Small intestine (tissue), 7 donors: ENCODE data around the gene SYTL2. TPM values are rescaled to one million over a fixed set of nuclear protein-coding genes. Genes with fewer than 3 reads are reported as not detected.
A peak's percentile ranks its signal among the peaks of the same experiment; 100 is the strongest.

Experiments
- DNase-seq, 2 donors: peaks; one replicate each; pipeline versions ENCODE4 v3.0.0 to v3.0.0-alpha.2; 2013
- FAIRE-seq: peaks from 2 replicates; lab custom pipeline; 2012; peaks lifted over from hg19 to GRCh38; lab: Jason Lieb, UNC
- H3K27ac ChIP-seq, 3 donors: one replicate each; pipeline ENCODE4 v1.5.1; 2013; ENCODE audit warnings: low read length in 2 of 3, mild to moderate bottlenecking in 2 of 3, control low read depth in 1 of 3, inconsistent platforms in 1 of 3, low read depth in 1 of 3, moderate library complexity in 1 of 3
- H3K27me3 ChIP-seq, 3 donors: one replicate each; pipeline ENCODE4 v1.6.1; 2013; ENCODE audit warnings: low read length in 3 of 3, inconsistent platforms in 1 of 3; ENCODE audit not compliant: control insufficient read depth in 3 of 3, insufficient read depth in 3 of 3
- H3K36me3 ChIP-seq, 3 donors: one replicate each; pipeline ENCODE4 v1.6.1; 2013; ENCODE audit warnings: low read length in 3 of 3, inconsistent platforms in 1 of 3, low read depth in 1 of 3, mild to moderate bottlenecking in 1 of 3, moderate library complexity in 1 of 3; ENCODE audit not compliant: control insufficient read depth in 3 of 3, insufficient read depth in 2 of 3
- H3K4me1 ChIP-seq, 3 donors: one replicate each; pipeline ENCODE4 v1.6.1; 2013; ENCODE audit warnings: low read length in 2 of 3, inconsistent platforms in 1 of 3, low read depth in 1 of 3, mild to moderate bottlenecking in 1 of 3, moderate library complexity in 1 of 3; ENCODE audit not compliant: control insufficient read depth in 3 of 3, insufficient read depth in 2 of 3
- H3K4me3 ChIP-seq, 3 donors: one replicate each; pipeline ENCODE4 v1.5.1; 2013; ENCODE audit warnings: low read length in 3 of 3, control low read depth in 1 of 3, inconsistent platforms in 1 of 3, low read depth in 1 of 3, mild to moderate bottlenecking in 1 of 3, moderate library complexity in 1 of 3
- H3K9me3 ChIP-seq, 2 donors: one replicate each; pipeline ENCODE4 v1.6.1; 2013; ENCODE audit warnings: low read depth in 1 of 2, low read length in 1 of 2; ENCODE audit not compliant: control insufficient read depth in 2 of 2, insufficient read depth in 1 of 2
- WGBS, 3 donors: extraction: QIAGEN DNeasy Blood & Tissue Kit; methylation state at CpG; one replicate each; pipeline ENCODE4 v1.1.7; 2013; 5-methylcytosine and 5-hydroxymethylcytosine counted together
- polyA plus RNA-seq, 4 donors: library from polyadenylated mRNA; stranded (reverse) in 3 of 4; unstranded in 1 of 4; fragments of 200-250 nt in 3 of 4; fragments of 120-200 nt in 1 of 4; gene quantifications; one replicate each; pipeline versions ENCODE4 v1.2.1 to v1.2.3, GENCODE V29; 2013
- donor health status: healthy with polysubstance abuse.
- donor health status: control.
- donor health status: control.
- donor health status: Bipolar disorder and iron deficiency.
- donor health status: healthy.

The SYTL2 gene
- polyA plus RNA-seq, 4 donors, result 12.9 to 60.1 (median 16.0) TPM

GRCh38 chr11:85709941-85710702 is 100.8 kb downstream of the SYTL2 start:
- Histone ChIP-seq H3K9me3 (no peaks in the 10 kb centered on the region), H3K36me3 (no peaks in the 10 kb centered on the region), H3K4me1 (no peaks in the 10 kb centered on the region), H3K27ac (no peak overlapping the region), H3K4me3 (no peak overlapping the region), H3K27me3 (no peaks in the 10 kb centered on the region)
- FAIRE-seq (no peak), DNase-seq (no peak)
- WGBS, 3 donors, result 92 to 96% (median 92%) methylated on average over 5 of the region's 5 CpGs

GRCh38 chr11:85705800-85706199 is 105.1 kb downstream of the SYTL2 start:
- no peak for DNase-seq
- Histone ChIP-seq H3K9me3 (no peaks in the 10 kb centered on the region), H3K27me3 (no peaks in the 10 kb centered on the region), H3K4me1 (no peaks in the 10 kb centered on the region), H3K4me3 (no peak overlapping the region), H3K36me3 (no peaks in the 10 kb centered on the region), H3K27ac (no peak overlapping the region)
- no peak for FAIRE-seq

GRCh38 chr11:85704967-85705366 is 106.0 kb downstream of the SYTL2 start:
- Histone ChIP-seq H3K36me3 (no peaks in the 10 kb centered on the region), H3K4me1 (peaks cover 0 to 5% (median 4%) of the 10 kb centered on the region in 3 donors), H3K27ac (no peak overlapping the region), H3K27me3 (no peaks in the 10 kb centered on the region), H3K4me3 (no peak overlapping the region), H3K9me3 (no peaks in the 10 kb centered on the region)
- FAIRE-seq (no peak), DNase-seq (no peak)
- WGBS, 3 donors, result 95 to 99% (median 97%) methylated on average over 3 of the region's 3 CpGs

GRCh38 chr11:85699957-85700741 is 110.8 kb downstream of the SYTL2 start:
- peaks cover 0 to 5% (median 0%) of the 10 kb centered on the region in 3 donors for H3K36me3 ChIP-seq
- DNase-seq (peak; percentile 27 to 41), FAIRE-seq (no peak)
- 11 to 51% (median 23%) methylated on average over 2 of the region's 2 CpGs for WGBS, 3 donors
- H3K9me3 ChIP-seq, result no peaks in the 10 kb centered on the region
- H3K27me3 ChIP-seq, result no peaks in the 10 kb centered on the region
- H3K4me1 ChIP-seq, result peaks cover 0 to 11% (median 4%) of the 10 kb centered on the region in 3 donors
- H3K27ac ChIP-seq, result peak overlapping the region; percentile 32 to 52 (median 37)
- H3K4me3 ChIP-seq, result no peak overlapping the region

DNA sequence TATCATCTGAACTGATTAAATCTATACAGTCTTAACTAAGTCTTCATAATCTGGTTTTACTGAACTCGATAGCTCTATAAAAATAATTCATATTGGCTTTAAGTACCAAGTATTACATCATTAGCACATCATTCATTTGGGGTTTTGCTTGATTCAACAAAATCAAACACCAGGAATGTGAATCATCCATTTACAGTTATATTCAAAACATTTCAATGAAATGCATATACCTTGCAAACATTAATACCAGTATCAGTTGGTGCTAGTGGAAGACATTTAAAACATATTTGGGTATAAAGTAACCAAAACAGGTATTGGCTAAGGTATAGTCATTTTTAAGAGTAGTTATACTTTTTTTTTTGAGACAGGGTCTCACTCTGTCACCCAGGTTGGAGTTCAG is 112.7 kb downstream of the SYTL2 start:
- H3K4me3 ChIP-seq, result no peak overlapping the region
- H3K4me1 ChIP-seq, result peaks cover 0 to 11% (median 4%) of the 10 kb centered on the region in 3 donors
- FAIRE-seq (no peak), DNase-seq (no peak)
- no peaks in the 10 kb centered on the region for H3K27me3 ChIP-seq
- whole genome bisulfite sequencing, 3 donors, result 81 to 91% (median 90%) methylated on average over 1 of the region's 1 CpG
- peaks cover 0 to 5% (median 2%) of the 10 kb centered on the region in 3 donors for H3K36me3 ChIP-seq
- no peaks in the 10 kb centered on the region for H3K9me3 ChIP-seq
- no peak overlapping the region for H3K27ac ChIP-seq

- peaks cover 0 to 11% (median 4%) of the 10 kb centered on the region in 3 donors for H3K4me1 ChIP-seq
- 86 to 97% (median 96%) methylated on average over 2 of the region's 2 CpGs for WGBS, 3 donors
- FAIRE-seq, result no peak
- no peaks in the 10 kb centered on the region for H3K9me3 ChIP-seq
- peaks cover 0 to 5% (median 2%) of the 10 kb centered on the region in 3 donors for H3K36me3 ChIP-seq
- H3K27ac ChIP-seq, result no peak overlapping the region
- H3K4me3 ChIP-seq, result no peak overlapping the region
- DNase-seq, result no peak
- H3K27me3 ChIP-seq, result no peaks in the 10 kb centered on the region
Observed at GRCh38 chr11:85697747-85698146, 113.2 kb downstream of the SYTL2 start.

GRCh38 chr11:85695546-85695945 is 115.4 kb downstream of the SYTL2 start:
- DNase-seq, result no peak
- H3K36me3 ChIP-seq, result peaks cover 0 to 5% (median 2%) of the 10 kb centered on the region in 3 donors
- H3K27me3 ChIP-seq, result no peaks in the 10 kb centered on the region
- no peaks in the 10 kb centered on the region for H3K9me3 ChIP-seq
- no peak overlapping the region for H3K4me3 ChIP-seq
- peaks cover 0 to 10% (median 3%) of the 10 kb centered on the region in 3 donors for H3K4me1 ChIP-seq
- H3K27ac ChIP-seq, result no peak overlapping the region
- no peak for FAIRE-seq

DNA sequence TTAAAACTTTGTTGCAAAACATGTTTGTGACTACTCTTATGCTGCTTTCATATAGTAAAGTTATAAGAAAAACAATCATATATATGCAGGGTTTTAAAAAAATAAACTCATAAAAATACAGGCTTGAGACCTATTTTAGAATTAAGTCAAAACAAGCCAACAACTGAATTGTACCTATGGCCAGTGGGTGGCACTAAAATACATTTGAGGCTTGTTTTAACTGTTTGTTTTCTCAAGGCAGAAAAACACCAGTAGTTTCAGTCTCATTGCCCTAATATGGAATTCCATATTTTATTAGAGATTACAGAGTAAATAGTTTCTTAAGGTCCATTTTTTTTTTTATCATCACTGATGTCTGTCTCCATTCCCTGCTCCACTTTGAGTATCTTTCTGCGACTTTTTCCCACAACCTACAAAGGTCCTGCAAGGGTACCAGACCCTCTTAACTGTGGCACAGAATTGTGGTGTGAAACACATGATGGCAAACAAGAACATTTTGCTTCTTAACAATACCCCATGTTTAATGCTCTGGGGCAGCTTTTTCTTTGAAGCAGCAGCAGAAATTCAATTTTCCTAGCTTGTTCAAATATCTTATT is 116.5 kb downstream of the SYTL2 start:
- DNase-seq, result peak; percentile 45 to 46
- Histone ChIP-seq H3K4me3 (no peak overlapping the region), H3K9me3 (no peaks in the 10 kb centered on the region), H3K36me3 (peaks cover 0 to 5% (median 2%) of the 10 kb centered on the region in 3 donors), H3K27me3 (no peaks in the 10 kb centered on the region), H3K27ac (no peak overlapping the region), H3K4me1 (peaks cover 0 to 2% (median 0%) of the 10 kb centered on the region in 3 donors)
- WGBS, 3 donors, result 96 to 100% (median 98%) methylated on average over 1 of the region's 1 CpG
- peak; percentile 67 for FAIRE-seq
